Mesendoderm (in vitro differentiated cells): ENCODE data around the gene AGAP9. TPM values are rescaled to one million over a fixed set of nuclear protein-coding genes. Genes with fewer than 3 reads are reported as not detected.
"Not testable (repeated sequence)": the region's sequence is repeated elsewhere in the genome, so short reads cannot be mapped to it uniquely, and the experiment has no call there.

Source experiments
- DNase-seq: peaks from one replicate; pipeline ENCODE4 v3.0.0; 2013
- H2AK5ac ChIP-seq: 2 replicates; pipeline ENCODE4 v1.6.1; 2013; ENCODE audit warnings: low read length, inconsistent platforms
- H2BK120ac ChIP-seq: 2 replicates; pipeline ENCODE4 v1.6.1; 2013; ENCODE audit warnings: low read depth, mild to moderate bottlenecking, low read length, moderate library complexity, mixed read lengths
- H2BK15ac ChIP-seq: replicated peaks from 2 replicates; pipeline ENCODE4 v1.6.1; 2013; ENCODE audit warnings: low read depth, mild to moderate bottlenecking, moderate library complexity
- H2BK5ac ChIP-seq: 2 replicates; pipeline ENCODE4 v1.6.1; 2013; ENCODE audit warnings: low read length, inconsistent platforms
- H3K18ac ChIP-seq: 2 replicates; pipeline ENCODE4 v1.6.1; 2013; ENCODE audit warnings: mild to moderate bottlenecking, low read length, mixed read lengths
- H3K23ac ChIP-seq: one replicate; pipeline ENCODE4 v1.6.1; 2013; ENCODE audit warnings: low read length
- H3K27ac ChIP-seq: 2 replicates; pipeline ENCODE4 v1.5.1; 2013; ENCODE audit warnings: low read depth, mild to moderate bottlenecking, inconsistent platforms, low read length, moderate library complexity
- H3K27me3 ChIP-seq: 2 replicates; pipeline ENCODE4 v1.6.1; 2013; ENCODE audit warnings: low read length, control low read depth, mild to moderate bottlenecking, inconsistent platforms; ENCODE audit not compliant: insufficient read depth, poor library complexity
- H3K36me3 ChIP-seq: 2 replicates; pipeline ENCODE4 v1.6.1; 2013; ENCODE audit warnings: low read length, inconsistent platforms; ENCODE audit not compliant: control insufficient read depth, insufficient read depth
- H3K4ac ChIP-seq: one replicate; pipeline ENCODE4 v1.6.1; 2013; ENCODE audit warnings: low read depth, mild to moderate bottlenecking, low read length, moderate library complexity
- H3K4me1 ChIP-seq: 2 replicates; pipeline ENCODE4 v1.6.1; 2013; ENCODE audit warnings: low read depth, low read length, inconsistent platforms; ENCODE audit not compliant: control insufficient read depth
- H3K4me2 ChIP-seq: 2 replicates; pipeline ENCODE4 v1.6.1; 2013; ENCODE audit warnings: low read length
- H3K4me3 ChIP-seq: 2 replicates; pipeline ENCODE4 v1.5.1; 2013; ENCODE audit warnings: mild to moderate bottlenecking, low read length
- H3K56ac ChIP-seq: one replicate; pipeline ENCODE4 v1.6.1; 2013; ENCODE audit warnings: low read length
- H3K79me1 ChIP-seq: 2 replicates; pipeline ENCODE4 v1.6.1; 2013; ENCODE audit warnings: low read length, inconsistent platforms
- H3K79me2 ChIP-seq: 2 replicates; pipeline ENCODE4 v1.6.1; 2013; ENCODE audit warnings: mild to moderate bottlenecking, low read length; ENCODE audit not compliant: control insufficient read depth, insufficient read depth
- H3K9ac ChIP-seq: 2 replicates; pipeline ENCODE4 v1.6.1; 2013; ENCODE audit warnings: low read length, inconsistent platforms
- H4K5ac ChIP-seq: one replicate; pipeline ENCODE4 v1.6.1; 2013; ENCODE audit warnings: low read length
- H4K8ac ChIP-seq: one replicate; pipeline ENCODE4 v1.6.1; 2013; ENCODE audit warnings: low read depth, mild to moderate bottlenecking, control low read depth, low read length, moderate library complexity
- WGBS: extraction: QIAGEN DNeasy Blood & Tissue Kit; methylation state at CpG from one replicate; pipeline ENCODE4 v1.1.7; 2013; ENCODE audit warnings: low lambda C conversion rate, missing lambda C conversion rate; ENCODE audit not compliant: insufficient coverage; ENCODE audit errors: extremely low coverage; 5-methylcytosine and 5-hydroxymethylcytosine counted together
- polyA plus RNA-seq, 2 experiments: library from polyadenylated mRNA; stranded (reverse); fragments of 200-250 nt; gene quantifications; one replicate each; pipeline ENCODE4 v1.2.3, GENCODE V29; 2013

The AGAP9 gene
- polyA plus RNA-seq (2013, experiment 1 of 2), result 4.4 TPM
- 4.0 TPM for polyA plus RNA-seq (2013, experiment 2 of 2)

- not testable (repeated sequence) for H2BK5ac ChIP-seq, H3K23ac ChIP-seq, H3K4me3 ChIP-seq, H3K4me1 ChIP-seq, H3K4ac ChIP-seq, H4K5ac ChIP-seq, H2BK120ac ChIP-seq, H3K18ac ChIP-seq, H3K27ac ChIP-seq, H3K56ac ChIP-seq, H2BK15ac ChIP-seq, DNase-seq, H3K36me3 ChIP-seq, H4K8ac ChIP-seq, H3K27me3 ChIP-seq, H3K79me2 ChIP-seq, H3K9ac ChIP-seq, H3K4me2 ChIP-seq, H3K79me1 ChIP-seq, H2AK5ac ChIP-seq
- WGBS, result no CpG with 5 or more reads among the region's 20 CpGs
These were observed at the start of gene AGAP9 for GRCh38 chr10:47523475-47523874. AGAP9 (minus strand) TSS chr10:47523638; CDS start chr10:47523526, 112 bp downstream.

GRCh38 chr10:47571138-47571912 lies 47.9 kb upstream of the AGAP9 start:
- H3K27me3 ChIP-seq, H2BK5ac ChIP-seq, H4K5ac ChIP-seq, DNase-seq, H3K4ac ChIP-seq, H3K18ac ChIP-seq, H3K4me1 ChIP-seq, H3K9ac ChIP-seq, H2AK5ac ChIP-seq, H2BK120ac ChIP-seq, H3K36me3 ChIP-seq, H3K27ac ChIP-seq, H4K8ac ChIP-seq, H3K4me3 ChIP-seq, H2BK15ac ChIP-seq, H3K4me2 ChIP-seq, H3K79me2 ChIP-seq, H3K79me1 ChIP-seq, H3K56ac ChIP-seq, H3K23ac ChIP-seq: not testable (repeated sequence)
- WGBS, result no CpG with 5 or more reads among the region's 9 CpGs

- H3K36me3 ChIP-seq, H3K79me1 ChIP-seq, H2BK120ac ChIP-seq, H3K56ac ChIP-seq, DNase-seq, H3K9ac ChIP-seq, H3K23ac ChIP-seq, H2AK5ac ChIP-seq, H3K4me3 ChIP-seq, H2BK5ac ChIP-seq, H4K8ac ChIP-seq, H3K4me1 ChIP-seq, H4K5ac ChIP-seq, H3K27ac ChIP-seq, H3K79me2 ChIP-seq, H3K4ac ChIP-seq, H2BK15ac ChIP-seq, H3K27me3 ChIP-seq, H3K18ac ChIP-seq, H3K4me2 ChIP-seq: not testable (repeated sequence)
- no CpG with 5 or more reads among the region's 7 CpGs for WGBS
These were observed 43.3 kb upstream of the AGAP9 start for GRCh38 chr10:47566757-47567156.

GRCh38 chr10:47566108-47566699 lies 42.8 kb upstream of the AGAP9 start:
- not testable (repeated sequence) for H2BK120ac ChIP-seq, H3K27ac ChIP-seq, H3K9ac ChIP-seq, DNase-seq, H3K4me3 ChIP-seq, H4K5ac ChIP-seq, H2BK15ac ChIP-seq, H3K4me2 ChIP-seq, H3K18ac ChIP-seq, H3K4me1 ChIP-seq, H2AK5ac ChIP-seq, H2BK5ac ChIP-seq, H3K27me3 ChIP-seq, H4K8ac ChIP-seq, H3K56ac ChIP-seq, H3K4ac ChIP-seq, H3K23ac ChIP-seq, H3K36me3 ChIP-seq, H3K79me2 ChIP-seq, H3K79me1 ChIP-seq
- no CpG with 5 or more reads among the region's 18 CpGs for WGBS

GRCh38 chr10:47565517-47565920 lies 42.1 kb upstream of the AGAP9 start:
- H3K23ac ChIP-seq, H3K4me3 ChIP-seq, H3K27me3 ChIP-seq, H3K9ac ChIP-seq, H3K56ac ChIP-seq, H4K5ac ChIP-seq, H3K4me1 ChIP-seq, H3K27ac ChIP-seq, H4K8ac ChIP-seq, H2AK5ac ChIP-seq, DNase-seq, H3K4ac ChIP-seq, H3K36me3 ChIP-seq, H3K79me1 ChIP-seq, H2BK120ac ChIP-seq, H3K18ac ChIP-seq, H3K4me2 ChIP-seq, H2BK15ac ChIP-seq, H2BK5ac ChIP-seq, H3K79me2 ChIP-seq: not testable (repeated sequence)
- WGBS, result no CpG with 5 or more reads among the region's 47 CpGs
